NCI-H2171 (cell line): ENCODE results near the gene ITPKC.
A peak's percentile ranks its signal among the peaks of the same experiment; 100 is the strongest.

Source experiments
- DNase-seq: peaks from one replicate; lab custom pipeline; 2025; lab: John Stamatoyannopoulos, UW

The ITPKC gene

GRCh38 chr19:40690050-40690692, 26.7 kb upstream of the ITPKC start, which contains the start of gene NUMBL:
NUMBL (minus strand) TSS chr19:40690651; CDS start chr19:40690483, 168 bp downstream.
- no peak for DNase-seq

GRCh38 chr19:40690693-40691420, 26.1 kb upstream of the ITPKC start:
- DNase-seq, result peak; percentile 94

DNA sequence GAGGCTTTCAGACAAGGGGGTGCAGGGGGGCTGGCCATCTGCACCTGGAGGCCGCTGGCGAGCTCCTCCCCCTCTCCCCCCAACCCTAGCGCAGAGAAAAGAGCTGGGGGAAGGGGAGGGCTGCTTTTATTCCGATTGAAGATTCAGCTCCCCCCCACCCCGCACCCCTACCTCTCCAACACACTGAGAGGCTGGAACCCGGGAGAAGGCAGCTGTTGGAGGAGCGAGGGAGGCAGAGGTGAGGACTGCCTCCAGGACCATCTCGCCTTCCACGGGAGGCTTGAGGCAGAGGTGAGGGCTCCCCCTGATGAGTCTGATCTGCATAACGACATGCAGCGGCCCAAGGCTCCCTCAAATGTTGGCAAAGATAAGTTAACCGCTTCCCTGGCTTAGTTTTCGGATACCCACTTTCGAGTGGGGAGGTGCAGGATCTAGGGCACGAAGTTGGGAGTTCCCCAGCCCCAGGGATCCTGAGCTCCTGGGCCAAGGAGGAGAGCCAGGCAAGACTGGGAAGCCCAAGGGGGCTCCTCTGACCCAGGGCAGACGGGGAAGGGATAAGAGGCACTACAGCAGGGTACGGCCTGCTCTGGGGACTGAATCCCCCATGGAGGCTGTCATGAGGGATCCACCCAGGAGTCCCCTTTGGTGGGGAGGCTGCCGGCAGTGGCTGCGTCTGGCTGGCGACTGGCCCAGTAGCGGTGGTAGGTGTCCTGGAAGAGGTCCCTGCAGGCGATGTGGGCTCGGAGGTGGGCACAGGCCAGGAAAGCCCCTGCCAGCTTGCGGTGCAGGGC, 25.3 kb upstream of the ITPKC start:
- peak; percentile 96 for DNase-seq

- no peak for DNase-seq
Measured at GRCh38 chr19:40692212-40692551, 24.7 kb upstream of the ITPKC start.

GRCh38 chr19:40693150-40693788, 23.6 kb upstream of the ITPKC start:
- no peak for DNase-seq

GRCh38 chr19:40693896-40694295, 23.0 kb upstream of the ITPKC start:
- DNase-seq, result no peak

- DNase-seq, result no peak
Measured at GRCh38 chr19:40695881-40696280, 21.0 kb upstream of the ITPKC start.

DNA sequence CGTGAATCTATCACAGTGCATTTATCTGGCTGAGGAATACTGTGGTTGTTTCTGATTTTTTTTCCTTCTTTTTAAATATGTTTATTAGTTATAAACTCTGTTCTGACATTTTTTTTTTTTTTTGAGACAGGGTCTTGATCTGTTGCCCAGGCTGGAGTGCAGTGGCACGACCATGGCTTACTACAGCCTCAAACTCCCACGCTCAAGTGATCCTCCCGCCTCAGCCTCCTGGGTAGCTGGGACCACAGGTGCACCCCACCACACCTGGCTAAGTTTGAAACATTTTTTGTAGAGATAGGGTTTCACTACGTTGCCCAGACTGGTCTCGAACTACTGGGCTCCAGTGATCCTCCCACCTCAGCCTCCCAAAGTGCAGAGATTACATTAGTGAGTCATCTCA, 19.9 kb upstream of the ITPKC start:
- no peak for DNase-seq

DNA sequence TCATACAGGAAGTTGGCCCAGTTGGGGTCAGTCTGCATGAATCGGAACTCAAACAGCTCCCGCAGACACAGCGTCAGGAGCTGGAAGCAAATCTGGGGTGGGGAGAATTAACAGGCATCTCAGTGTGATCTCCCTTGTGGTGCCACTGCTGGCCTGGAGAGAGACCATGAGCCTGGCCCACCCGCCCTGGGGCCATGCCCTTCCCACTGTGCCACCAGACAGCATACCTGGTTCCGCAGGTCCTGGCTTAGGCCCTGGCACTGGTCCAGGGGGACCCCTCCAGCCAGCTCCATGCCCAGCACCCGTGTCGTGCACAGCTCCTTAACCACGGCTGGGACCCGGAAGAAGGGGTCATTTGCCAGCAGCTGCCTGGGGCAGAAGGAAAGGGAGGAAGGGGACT, 16.8 kb upstream of the ITPKC start:
- no peak for DNase-seq

GRCh38 chr19:40701758-40702157, 15.2 kb upstream of the ITPKC start:
- DNase-seq, result no peak

- DNase-seq, result no peak
Measured at GRCh38 chr19:40702337-40703012, 14.4 kb upstream of the ITPKC start.

- no peak for DNase-seq
Measured at GRCh38 chr19:40703029-40703755, 13.7 kb upstream of the ITPKC start.

DNA sequence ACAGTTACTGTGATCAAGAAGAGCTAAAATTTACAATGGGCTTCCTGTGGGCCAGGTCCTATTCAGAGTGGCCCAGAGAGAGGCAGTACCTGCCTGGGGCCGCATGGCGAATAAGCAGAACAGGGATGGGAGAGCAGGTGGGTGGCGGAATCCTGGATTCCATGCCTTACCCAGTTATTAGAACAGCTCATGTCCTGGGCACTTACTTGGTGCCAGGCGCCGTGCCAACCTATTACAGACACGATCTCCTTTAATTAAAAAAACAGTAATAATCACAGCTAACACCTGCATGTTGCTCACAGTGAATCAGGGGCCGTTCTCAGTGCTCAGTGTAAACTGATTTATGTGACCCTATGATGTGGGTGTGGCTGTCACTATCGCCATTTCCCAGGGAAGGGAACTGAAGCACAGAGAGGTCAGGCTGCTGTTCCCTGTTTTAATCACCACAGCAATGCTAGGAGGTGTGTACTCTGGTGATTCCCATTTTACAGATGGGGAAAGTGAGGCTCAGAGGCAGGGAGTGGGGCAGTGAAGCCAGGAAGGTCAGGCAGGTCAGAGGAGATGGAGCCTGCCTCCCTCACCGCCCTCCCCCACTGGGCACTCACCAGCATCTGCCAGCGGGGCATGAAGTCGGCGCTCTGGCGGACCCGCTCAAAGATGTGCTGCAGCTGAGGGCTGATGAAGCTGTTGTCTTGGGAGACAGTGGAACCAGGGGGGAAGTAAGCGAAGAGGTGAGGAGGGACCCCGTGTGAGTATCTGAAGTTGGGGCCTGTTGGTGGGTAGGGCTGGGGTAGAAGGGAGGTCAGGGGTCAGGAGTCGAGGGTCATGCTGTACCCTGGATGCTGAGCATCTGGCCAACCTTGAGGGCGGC, 12.2 kb upstream of the ITPKC start:
- DNase-seq, result no peak

- DNase-seq, result no peak
Measured at GRCh38 chr19:40705362-40705651, 11.6 kb upstream of the ITPKC start.

GRCh38 chr19:40705950-40706619, 10.8 kb upstream of the ITPKC start:
- DNase-seq, result no peak

- DNase-seq, result no peak
Measured at GRCh38 chr19:40707615-40708014, 9.3 kb upstream of the ITPKC start.

- DNase-seq, result no peak
Measured at GRCh38 chr19:40709817-40710216, 7.1 kb upstream of the ITPKC start.

- no peak for DNase-seq
Measured at GRCh38 chr19:40713939-40714338, 3.0 kb upstream of the ITPKC start.

- DNase-seq, result peak; percentile 94
Measured at GRCh38 chr19:40714441-40715299, 2.2 kb upstream of the ITPKC start.
